Natural killer cell treated with Interleukin-12 subunit alpha and Interleukin-12 subunit beta and Interleukin-15 and Interleukin-18, amount 100 ng/mL, for 72 hours (primary cell): ENCODE results near the gene NUDT6. TPM values are rescaled to one million over a fixed set of nuclear protein-coding genes. Genes with fewer than 3 reads are reported as not detected.
A peak's percentile ranks its signal among the peaks of the same experiment; 100 is the strongest.

Experiments used
- ATAC-seq, 2 donors: fragments of 150-1000 bp; cut with Tn5 transposase in 1 of 2; sonication (Bioruptor Pico), chemical (Tn5 transposase) in 1 of 2; 2 replicates each; pipeline ENCODE4 v1.10.0; 2021
- DNase-seq: peaks from one replicate; pipeline ENCODE4 v3.0.0; 2022; ENCODE audit warnings: low spot score
- H3K27ac Mint-ChIP-seq, 2 donors: 1 replicate in 1 of 2; 2 replicates in 1 of 2; pipeline ENCODE4 v1.8.0; 2022; ENCODE audit warnings: mixed read lengths in 2 of 2, mild to moderate bottlenecking in 1 of 2, moderate library complexity in 1 of 2
- H3K27me3 Mint-ChIP-seq, 2 donors: 1 replicate in 1 of 2; 2 replicates in 1 of 2; pipeline ENCODE4 v1.8.0; 2022; ENCODE audit warnings: mixed read lengths in 2 of 2
- H3K36me3 Mint-ChIP-seq: one replicate; pipeline ENCODE4 v1.8.0; 2022; ENCODE audit warnings: mixed read lengths
- H3K4me1 Mint-ChIP-seq, 2 donors: 1 replicate in 1 of 2; 2 replicates in 1 of 2; pipeline ENCODE4 v1.8.0; 2022; ENCODE audit warnings: low read depth in 2 of 2, mixed read lengths in 2 of 2, mild to moderate bottlenecking in 1 of 2
- H3K4me3 Mint-ChIP-seq: one replicate; pipeline ENCODE4 v1.8.0; 2022; ENCODE audit warnings: mixed read lengths
- H3K9me3 Mint-ChIP-seq: 2 replicates; pipeline ENCODE4 v1.8.0; 2022; ENCODE audit warnings: mixed read lengths
- total RNA-seq, 2 donors: library from RNA; stranded (reverse); gene quantifications; one replicate each; pipeline ENCODE4 v1.2.3, GENCODE V29; 2022

The NUDT6 gene
- total RNA-seq, 2 donors from 2014 or later = 5.0 to 9.0 TPM

DNA sequence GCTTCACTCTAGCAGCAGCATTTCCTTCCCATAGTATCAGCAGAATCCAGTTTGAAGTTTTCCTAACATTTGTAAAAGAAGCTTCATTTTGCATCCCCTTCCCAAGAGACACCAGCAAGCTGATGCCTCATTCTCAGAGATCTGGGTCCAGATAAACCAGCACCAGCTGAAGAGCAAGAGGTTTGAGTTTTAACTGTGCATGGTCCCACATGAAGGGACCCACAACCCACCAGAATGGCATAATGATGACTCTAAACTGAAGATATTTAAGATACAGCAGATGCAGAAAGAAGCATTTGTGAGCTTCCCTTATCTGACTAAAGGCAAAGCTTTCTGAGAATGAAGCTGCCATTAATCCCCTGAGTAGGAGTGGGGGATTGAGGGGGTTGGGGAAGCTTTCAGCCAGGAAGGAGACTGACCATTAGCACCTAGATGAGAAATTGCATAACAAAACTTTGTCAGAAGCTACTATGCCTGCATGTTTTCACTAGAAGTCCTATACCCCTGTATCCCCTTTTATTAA, 18.6 kb downstream of the NUDT6 start:
- Mint-ChIP-seq H3K36me3 (peaks cover 4% of the 10 kb centered on the region), H3K9me3 (no peaks in the 10 kb centered on the region), H3K27me3 (no peaks in the 10 kb centered on the region), H3K4me1 (peaks cover 5 to 6% of the 10 kb centered on the region in 2 donors), H3K4me3 (no peak overlapping the region), H3K27ac (no peak overlapping the region)
- DNase-seq = no peak
- ATAC-seq = no peak

DNA sequence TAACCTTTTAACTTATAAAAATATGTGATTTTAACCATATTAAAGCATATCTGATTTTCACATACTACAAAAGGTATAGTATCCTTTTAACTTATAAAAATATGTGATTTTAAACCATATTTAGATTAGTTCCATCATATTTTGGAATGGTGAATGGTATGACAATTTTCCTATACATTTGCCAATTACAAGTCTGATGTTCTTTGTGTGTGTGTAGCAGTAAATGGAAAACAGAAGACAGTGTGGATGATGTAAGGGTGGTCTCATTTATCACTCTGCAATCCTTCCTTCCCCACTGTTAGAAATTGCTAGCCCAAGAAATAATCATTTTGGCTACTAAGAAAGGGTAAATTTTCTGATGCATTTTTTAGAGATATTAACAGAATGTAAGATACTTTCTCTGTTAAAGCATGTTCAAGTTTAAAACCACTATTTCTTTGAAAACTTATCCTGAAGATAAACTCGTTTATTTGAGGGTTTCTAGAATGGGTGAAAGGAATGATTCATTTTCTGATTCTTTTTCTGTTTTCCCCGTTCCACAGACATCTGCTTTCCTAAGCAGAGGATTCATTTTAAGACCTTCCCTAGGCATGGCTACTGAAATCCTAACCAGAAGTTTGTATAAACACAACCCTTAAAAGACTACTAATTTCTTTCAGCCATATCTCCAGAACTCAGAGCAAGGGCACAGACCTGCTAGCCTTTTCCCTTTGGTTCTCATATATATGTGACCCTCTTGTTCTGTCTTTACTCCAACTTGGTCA, 21.0 kb downstream of the NUDT6 start:
- ATAC-seq = no peak
- peaks cover 10 to 16% of the 10 kb centered on the region in 2 donors for H3K4me1 Mint-ChIP-seq
- no peaks in the 10 kb centered on the region for H3K27me3 Mint-ChIP-seq
- H3K9me3 Mint-ChIP-seq = no peaks in the 10 kb centered on the region
- no peak overlapping the region for H3K27ac Mint-ChIP-seq
- H3K36me3 Mint-ChIP-seq = peaks cover 4% of the 10 kb centered on the region
- H3K4me3 Mint-ChIP-seq = no peak overlapping the region
- DNase-seq = no peak

DNA sequence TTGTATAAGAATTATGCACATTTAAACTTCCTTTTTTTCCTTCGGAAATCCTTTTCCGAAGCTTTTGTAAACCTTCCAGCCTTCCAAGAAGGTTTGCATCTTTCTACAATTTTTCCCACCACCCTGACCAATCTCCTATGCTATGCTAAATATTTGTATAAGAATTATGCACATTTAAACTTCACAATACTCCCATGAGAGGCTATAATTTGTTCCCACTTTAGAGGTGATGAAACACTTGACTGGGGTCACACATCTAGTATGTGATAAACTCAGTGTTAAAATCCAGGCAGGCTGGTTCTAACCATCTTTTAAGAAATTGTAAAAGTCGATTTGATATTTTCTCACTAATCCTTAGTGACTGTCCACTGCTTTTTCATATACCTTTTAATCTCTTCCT, 22.1 kb downstream of the NUDT6 start:
- H3K27me3 Mint-ChIP-seq = no peaks in the 10 kb centered on the region
- H3K4me1 Mint-ChIP-seq = peaks cover 10 to 16% of the 10 kb centered on the region in 2 donors
- H3K9me3 Mint-ChIP-seq = no peaks in the 10 kb centered on the region
- no peak for ATAC-seq
- no peak overlapping the region for H3K4me3 Mint-ChIP-seq
- no peak for DNase-seq
- peaks cover 4% of the 10 kb centered on the region for H3K36me3 Mint-ChIP-seq
- peak overlapping the region in 1 of 2 donors; percentile 24 for H3K27ac Mint-ChIP-seq

DNA sequence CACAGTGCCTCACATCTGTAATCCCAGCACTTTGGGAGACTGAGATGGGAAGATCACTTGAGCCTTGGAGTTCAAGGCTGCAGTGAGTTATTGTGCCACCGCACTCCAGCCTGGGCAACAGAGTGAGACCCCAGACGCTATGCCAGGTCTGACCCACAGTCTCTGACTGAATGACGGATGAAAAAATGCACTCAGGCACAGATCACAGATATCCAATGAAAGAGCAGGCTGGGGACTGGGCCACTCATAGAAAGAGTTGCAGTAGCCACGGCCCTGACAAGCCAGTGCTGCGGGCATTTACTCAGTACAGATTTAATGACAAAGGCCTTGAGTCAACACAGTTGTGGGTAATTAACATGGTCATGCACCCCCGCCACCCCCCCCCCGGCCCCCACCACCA, 22.7 kb downstream of the NUDT6 start:
- no peaks in the 10 kb centered on the region for H3K9me3 Mint-ChIP-seq
- H3K4me1 Mint-ChIP-seq = peaks cover 10 to 16% of the 10 kb centered on the region in 2 donors
- no peak overlapping the region for H3K27ac Mint-ChIP-seq
- H3K4me3 Mint-ChIP-seq = no peak overlapping the region
- no peaks in the 10 kb centered on the region for H3K27me3 Mint-ChIP-seq
- DNase-seq (no peak), ATAC-seq (no peak)
- peaks cover 4% of the 10 kb centered on the region for H3K36me3 Mint-ChIP-seq

DNA sequence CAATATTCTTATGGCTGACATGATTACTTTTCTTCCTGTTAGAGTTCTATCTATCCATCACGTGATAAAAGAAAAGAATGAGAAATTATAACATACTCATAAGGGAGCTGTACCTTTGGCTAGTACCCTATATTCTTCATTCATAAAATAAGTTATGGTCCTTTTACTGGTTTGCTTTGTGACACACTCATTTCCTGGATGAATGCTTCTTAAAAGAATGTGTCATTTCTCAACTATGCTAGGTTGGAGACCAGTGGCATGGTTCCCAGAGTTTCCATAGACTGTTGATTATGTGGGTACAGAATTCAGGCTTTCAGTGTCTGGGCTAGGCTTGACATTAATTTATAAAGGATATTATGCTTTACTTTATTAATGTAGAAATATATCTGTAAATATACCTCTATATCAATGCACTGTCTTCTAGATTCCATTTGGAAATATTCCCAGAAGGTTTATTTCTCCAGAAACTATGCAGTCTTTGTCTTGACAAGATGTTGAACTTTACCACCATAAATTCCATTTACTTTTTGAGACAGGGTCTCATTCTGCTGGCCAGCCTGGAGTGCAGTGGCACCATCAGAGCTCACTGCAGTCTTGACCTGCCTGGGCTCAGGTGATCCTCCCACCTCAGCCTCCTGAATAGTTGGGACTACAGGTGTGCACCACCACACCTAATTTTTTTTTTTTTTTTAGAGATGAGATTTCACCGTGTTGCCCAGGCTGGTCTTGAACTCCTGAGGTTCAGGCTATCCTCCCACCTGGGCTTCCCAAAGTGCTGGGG, 23.8 kb downstream of the NUDT6 start:
- H3K4me1 Mint-ChIP-seq = peaks cover 10 to 16% of the 10 kb centered on the region in 2 donors
- ATAC-seq (peak in 1 of 2 donors; percentile 57), DNase-seq (no peak)
- peak overlapping the region; percentile 30 to 40 for H3K27ac Mint-ChIP-seq
- H3K27me3 Mint-ChIP-seq = no peaks in the 10 kb centered on the region
- H3K36me3 Mint-ChIP-seq = peaks cover 4% of the 10 kb centered on the region
- H3K9me3 Mint-ChIP-seq = no peaks in the 10 kb centered on the region
- peak overlapping the region; percentile 73 for H3K4me3 Mint-ChIP-seq

DNA sequence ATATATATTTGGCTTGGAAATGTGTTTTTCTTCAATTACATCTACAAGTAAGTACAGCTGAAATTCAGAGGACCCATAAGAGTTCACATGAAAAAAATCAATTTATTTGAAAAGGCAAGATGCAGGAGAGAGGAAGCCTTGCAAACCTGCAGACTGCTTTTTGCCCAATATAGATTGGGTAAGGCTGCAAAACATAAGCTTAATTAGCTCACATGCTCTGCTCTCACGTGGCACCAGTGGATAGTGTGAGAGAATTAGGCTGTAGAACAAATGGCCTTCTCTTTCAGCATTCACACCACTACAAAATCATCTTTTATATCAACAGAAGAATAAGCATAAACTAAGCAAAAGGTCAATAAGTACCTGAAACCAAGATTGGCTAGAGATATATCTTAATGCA, 26.1 kb downstream of the NUDT6 start:
- Mint-ChIP-seq H3K4me3 (no peak overlapping the region), H3K36me3 (peaks cover 4% of the 10 kb centered on the region), H3K27ac (no peak overlapping the region), H3K9me3 (no peaks in the 10 kb centered on the region), H3K4me1 (peaks cover 10 to 16% of the 10 kb centered on the region in 2 donors), H3K27me3 (no peaks in the 10 kb centered on the region)
- no peak for ATAC-seq
- DNase-seq = no peak

DNA sequence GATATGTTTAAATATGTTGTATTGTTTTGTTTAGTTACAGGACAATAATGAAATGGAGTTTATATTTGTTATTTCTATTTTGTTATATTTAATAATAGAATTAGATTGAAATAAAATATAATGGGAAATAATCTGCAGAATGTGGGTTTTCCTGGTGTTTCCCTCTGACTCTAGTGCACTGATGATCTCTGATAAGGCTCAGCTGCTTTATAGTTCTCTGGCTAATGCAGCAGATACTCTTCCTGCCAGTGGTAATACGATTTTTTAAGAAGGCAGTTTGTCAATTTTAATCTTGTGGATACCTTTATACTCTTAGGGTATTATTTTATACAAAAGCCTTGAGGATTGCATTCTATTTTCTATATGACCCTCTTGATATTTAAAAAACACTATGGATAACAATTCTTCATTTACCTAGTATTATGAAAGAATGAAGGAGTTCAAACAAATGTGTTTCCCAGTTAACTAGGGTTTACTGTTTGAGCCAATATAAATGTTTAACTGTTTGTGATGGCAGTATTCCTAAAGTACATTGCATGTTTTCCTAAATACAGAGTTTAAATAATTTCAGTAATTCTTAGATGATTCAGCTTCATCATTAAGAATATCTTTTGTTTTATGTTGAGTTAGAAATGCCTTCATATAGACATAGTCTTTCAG, 26.9 kb downstream of the NUDT6 start:
- Mint-ChIP-seq H3K27me3 (no peaks in the 10 kb centered on the region), H3K36me3 (peaks cover 2% of the 10 kb centered on the region), H3K9me3 (no peaks in the 10 kb centered on the region), H3K27ac (no peak overlapping the region), H3K4me3 (no peak overlapping the region), H3K4me1 (peaks cover 8 to 14% of the 10 kb centered on the region in 2 donors)
- ATAC-seq (no peak), DNase-seq (no peak)

DNA sequence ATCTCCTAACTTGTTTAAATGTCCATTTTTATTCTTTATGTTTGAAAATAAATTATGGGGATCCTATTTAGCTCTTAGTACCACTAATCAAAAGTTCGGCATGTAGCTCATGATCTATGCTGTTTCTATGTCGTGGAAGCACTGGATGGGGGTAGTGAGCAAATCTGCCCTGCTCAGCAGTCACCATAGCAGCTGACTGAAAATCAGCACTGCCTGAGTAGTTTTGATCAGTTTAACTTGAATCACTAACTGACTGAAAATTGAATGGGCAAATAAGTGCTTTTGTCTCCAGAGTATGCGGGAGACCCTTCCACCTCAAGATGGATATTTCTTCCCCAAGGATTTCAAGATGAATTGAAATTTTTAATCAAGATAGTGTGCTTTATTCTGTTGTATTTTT, 27.6 kb downstream of the NUDT6 start:
- Mint-ChIP-seq H3K27ac (no peak overlapping the region), H3K36me3 (no peaks in the 10 kb centered on the region), H3K4me1 (peaks cover 6 to 10% of the 10 kb centered on the region in 2 donors), H3K9me3 (no peaks in the 10 kb centered on the region), H3K4me3 (no peak overlapping the region), H3K27me3 (no peaks in the 10 kb centered on the region)
- DNase-seq (no peak), ATAC-seq (no peak)

DNA sequence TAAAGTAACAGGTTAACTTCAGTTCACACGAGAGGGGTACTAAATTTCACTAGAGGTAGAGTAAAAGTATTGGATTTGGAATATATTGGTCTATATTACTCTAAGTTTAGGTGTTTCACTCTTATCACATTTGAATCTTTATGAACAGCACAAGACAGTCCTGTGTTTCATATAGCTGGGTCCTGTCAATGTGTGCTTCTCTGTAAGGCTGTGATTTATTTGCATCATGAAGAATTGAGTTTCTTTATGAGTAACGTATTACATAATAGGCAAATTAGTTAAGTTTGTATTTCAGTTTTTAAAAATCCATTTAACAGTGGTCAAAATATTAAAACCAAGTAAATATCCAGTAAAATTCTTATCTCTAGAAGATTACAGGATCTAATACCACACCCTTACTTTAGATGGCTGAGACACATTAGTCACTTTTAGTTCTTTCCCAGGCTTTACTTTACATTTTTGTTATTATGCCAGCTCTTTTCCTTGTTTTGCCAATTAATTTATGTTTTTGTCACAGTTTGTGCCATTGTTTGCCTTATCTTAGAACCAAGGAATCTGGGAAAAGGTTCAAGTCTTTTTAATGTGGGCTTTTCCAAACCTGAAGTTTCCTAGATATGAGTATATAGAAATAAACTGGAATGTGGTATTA, 32.1 kb downstream of the NUDT6 start:
- no peak overlapping the region for H3K4me3 Mint-ChIP-seq
- peaks cover 0 to 2% of the 10 kb centered on the region in 2 donors for H3K4me1 Mint-ChIP-seq
- ATAC-seq (no peak), DNase-seq (no peak)
- no peaks in the 10 kb centered on the region for H3K9me3 Mint-ChIP-seq
- no peak overlapping the region for H3K27ac Mint-ChIP-seq
- no peaks in the 10 kb centered on the region for H3K36me3 Mint-ChIP-seq
- no peaks in the 10 kb centered on the region for H3K27me3 Mint-ChIP-seq

DNA sequence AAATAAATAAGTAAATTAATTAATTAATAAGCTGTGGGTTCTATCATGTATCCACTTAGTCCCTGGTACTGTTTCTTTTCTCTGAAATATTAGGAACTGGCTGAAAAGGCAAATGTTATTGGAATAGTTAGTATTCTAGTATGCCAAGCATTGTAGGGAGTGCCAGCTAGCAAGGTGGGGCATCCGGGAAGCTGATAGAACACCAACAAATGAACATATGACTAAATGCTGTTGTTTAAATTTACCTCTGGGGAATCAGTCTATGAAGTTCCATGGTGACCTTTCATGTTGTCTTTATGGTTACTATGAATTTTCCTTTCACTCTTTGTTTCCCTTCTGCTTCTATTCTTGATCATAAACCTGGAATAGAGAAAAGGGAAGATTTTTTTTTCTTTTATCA, 32.7 kb downstream of the NUDT6 start:
- peaks cover 0 to 2% of the 10 kb centered on the region in 2 donors for H3K4me1 Mint-ChIP-seq
- no peaks in the 10 kb centered on the region for H3K9me3 Mint-ChIP-seq
- DNase-seq (no peak), ATAC-seq (no peak)
- no peaks in the 10 kb centered on the region for H3K36me3 Mint-ChIP-seq
- H3K27me3 Mint-ChIP-seq = no peaks in the 10 kb centered on the region
- no peak overlapping the region for H3K27ac Mint-ChIP-seq
- H3K4me3 Mint-ChIP-seq = no peak overlapping the region

DNA sequence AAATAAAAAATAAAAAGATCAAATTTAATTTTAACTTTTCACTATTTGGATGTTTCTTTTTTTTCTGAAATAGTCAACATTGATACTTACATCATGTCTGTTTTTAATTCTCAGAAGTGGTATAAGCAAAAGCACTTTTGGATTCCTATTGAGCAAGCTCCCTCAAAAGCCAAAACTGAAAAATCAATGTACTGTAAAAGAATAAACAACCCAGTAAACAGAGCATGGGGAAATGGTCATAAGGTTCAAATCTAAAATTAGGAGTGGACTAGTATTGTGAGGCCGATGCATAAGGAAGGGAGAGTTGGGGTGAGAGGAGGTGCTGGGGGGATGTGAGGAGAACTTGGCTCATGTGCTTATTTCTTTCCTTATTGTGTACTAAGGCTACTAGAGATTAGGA, 37.9 kb downstream of the NUDT6 start:
- no peak overlapping the region for H3K4me3 Mint-ChIP-seq
- no peaks in the 10 kb centered on the region for H3K4me1 Mint-ChIP-seq
- no peak for DNase-seq
- ATAC-seq = no peak
- H3K9me3 Mint-ChIP-seq = peaks cover under 1% of the 10 kb centered on the region
- peaks cover 6 to 10% of the 10 kb centered on the region in 2 donors for H3K27me3 Mint-ChIP-seq
- H3K36me3 Mint-ChIP-seq = peaks cover 10% of the 10 kb centered on the region
- H3K27ac Mint-ChIP-seq = no peak overlapping the region

DNA sequence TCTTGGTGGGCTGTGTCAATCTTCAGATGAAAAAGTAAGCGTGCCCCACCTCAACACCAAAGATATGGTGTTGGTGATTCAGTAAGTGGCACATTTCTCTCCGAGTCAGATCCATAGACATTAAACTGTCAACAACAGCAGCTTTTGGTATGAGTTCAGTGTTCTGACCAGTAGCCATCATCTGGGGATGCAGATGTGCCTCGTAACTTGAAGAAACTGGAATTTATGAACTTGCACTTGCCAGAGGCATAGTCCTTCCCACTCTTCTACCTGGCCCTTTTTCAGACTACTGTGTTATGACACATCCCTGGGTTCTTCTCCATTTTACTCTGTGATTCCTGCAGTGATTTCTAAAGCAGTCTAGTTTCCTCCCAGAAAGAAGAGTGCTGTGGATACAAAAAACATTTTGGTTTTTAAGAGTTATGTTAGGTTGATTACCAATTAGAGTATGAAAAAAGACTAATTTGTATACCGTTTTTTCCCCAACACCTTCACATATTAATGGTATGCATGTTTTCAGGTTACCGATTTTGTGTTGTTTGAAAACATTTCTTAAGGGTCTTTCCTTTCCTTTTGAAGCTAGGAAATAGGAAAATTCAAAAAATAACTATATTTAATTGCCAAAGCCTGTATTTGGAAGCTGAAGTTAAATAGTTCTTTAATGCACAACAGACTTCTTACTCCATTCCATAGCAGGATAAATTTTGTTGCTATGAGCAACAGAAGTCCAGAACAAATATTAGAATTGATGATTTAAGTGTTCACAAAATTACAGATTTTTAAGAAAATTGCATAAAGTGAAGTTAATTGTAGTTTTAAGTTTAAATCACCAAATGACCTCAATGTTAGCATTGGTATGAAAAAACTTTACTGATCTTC, 39.3 kb downstream of the NUDT6 start:
- Mint-ChIP-seq H3K27me3 (peaks cover 15 to 18% of the 10 kb centered on the region in 2 donors), H3K9me3 (peaks cover 2% of the 10 kb centered on the region), H3K4me3 (no peak overlapping the region), H3K36me3 (peaks cover 14% of the 10 kb centered on the region), H3K27ac (no peak overlapping the region), H3K4me1 (no peaks in the 10 kb centered on the region)
- DNase-seq (no peak), ATAC-seq (no peak)

DNA sequence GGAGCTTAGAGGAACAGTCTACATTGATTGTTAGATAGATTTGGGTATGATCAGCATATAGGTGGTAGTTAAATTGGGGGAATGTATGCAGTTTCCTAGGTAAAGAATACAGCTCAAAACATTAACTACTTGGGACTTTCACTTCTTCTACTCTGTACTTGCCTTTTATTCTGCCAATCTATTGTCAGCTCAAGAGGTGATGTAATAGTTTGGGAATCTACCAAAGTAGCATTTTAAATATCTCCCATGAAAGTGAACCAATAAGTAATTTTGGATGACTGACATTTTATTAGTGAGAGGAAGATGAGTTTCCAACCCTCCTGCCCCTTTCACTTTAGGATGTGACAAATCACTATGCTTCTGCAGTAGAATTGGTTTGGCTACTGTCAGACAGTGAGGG, 43.4 kb downstream of the NUDT6 start:
- no peak for ATAC-seq
- no peak overlapping the region for H3K4me3 Mint-ChIP-seq
- no peak for DNase-seq
- no peak overlapping the region for H3K27ac Mint-ChIP-seq
- H3K4me1 Mint-ChIP-seq = no peaks in the 10 kb centered on the region
- peaks cover 14% of the 10 kb centered on the region for H3K36me3 Mint-ChIP-seq
- H3K9me3 Mint-ChIP-seq = peaks cover 2% of the 10 kb centered on the region
- H3K27me3 Mint-ChIP-seq = peaks cover 21 to 29% of the 10 kb centered on the region in 2 donors
